DMS53 treated with DMSO at 0.1 percent for 48 hours (cell line): ENCODE measurements around the gene NAV1.

ENCODE experiments used
- DNase-seq: peaks from one replicate; lab custom pipeline; 2025; ENCODE audit not compliant: unreplicated experiment; lab: John Stamatoyannopoulos, UW

NAV1 gene

DNA sequence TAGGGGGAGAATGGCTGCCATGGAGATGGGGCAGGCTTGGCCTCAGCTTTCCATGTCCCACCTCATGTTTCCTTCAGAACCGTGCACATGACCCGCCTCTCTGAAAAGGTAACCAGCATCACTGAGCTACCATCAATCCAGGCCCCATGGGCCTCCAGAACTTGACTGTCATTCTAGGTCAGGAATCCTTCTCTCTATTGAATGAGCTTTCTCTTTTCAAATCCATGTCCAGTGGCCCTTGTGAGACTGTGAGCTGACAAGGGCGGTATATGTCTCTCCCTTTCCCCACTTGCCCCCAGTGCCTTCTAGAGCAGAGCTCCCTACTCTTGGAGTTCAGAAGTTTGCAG lies 36.4 kb upstream of the NAV1 start:
- DNase-seq: no peak

- DNase-seq: peak; percentile 64
Measured at GRCh38 chr1:201503397-201504176, 35.3 kb upstream of the NAV1 start.

GRCh38 chr1:201504179-201504631 lies 34.7 kb upstream of the NAV1 start:
- DNase-seq: no peak

GRCh38 chr1:201504799-201505502 lies 34.0 kb upstream of the NAV1 start:
- peak; percentile 96 for DNase-seq

DNA sequence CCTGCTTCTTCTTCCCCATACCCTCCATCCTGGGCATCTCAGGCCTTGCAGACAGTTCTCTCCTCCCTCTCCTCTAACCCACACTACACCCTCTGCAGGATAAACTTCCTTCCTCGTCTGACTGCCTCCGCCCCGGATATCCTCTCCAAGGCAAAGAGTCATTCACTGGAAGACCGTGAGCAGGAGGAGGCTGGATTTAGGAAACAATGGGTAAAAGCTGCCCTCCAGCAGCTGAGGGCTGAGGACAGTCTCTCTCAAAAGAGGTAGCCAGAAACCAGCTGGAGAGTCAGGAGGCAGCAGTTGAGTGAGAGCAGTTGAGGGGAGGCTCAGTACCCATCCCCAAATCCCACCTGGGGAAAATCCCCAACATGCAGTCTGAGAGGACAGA lies 33.4 kb upstream of the NAV1 start:
- peak; percentile 96 for DNase-seq

DNA sequence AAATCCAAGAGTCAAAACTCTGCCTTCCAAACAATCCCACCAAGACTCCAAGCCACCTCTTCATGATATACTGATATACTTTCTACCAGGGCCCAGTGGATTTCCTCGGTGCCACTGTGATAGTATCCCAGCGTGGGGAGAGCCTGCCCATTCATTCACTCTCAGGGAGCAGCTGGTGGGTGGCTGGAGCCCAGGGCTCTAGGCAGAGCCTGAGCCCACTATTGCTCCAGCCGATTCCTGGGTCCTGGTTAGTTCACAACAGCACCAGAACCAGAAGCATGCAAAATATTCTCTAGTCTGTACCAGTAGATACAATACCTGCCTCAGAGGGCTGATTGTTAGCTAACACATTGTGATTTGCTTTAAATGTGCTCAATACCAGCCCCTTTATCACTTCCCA lies 32.8 kb upstream of the NAV1 start:
- DNase-seq: no peak

GRCh38 chr1:201506557-201507359 lies 32.2 kb upstream of the NAV1 start, which contains the start of gene CSRP1:
Gene CSRP1, minus strand, starts transcription at chr1:201507123. Its CDS starts 10,820 bp downstream, at chr1:201496303.
- DNase-seq: peak; percentile 86

DNA sequence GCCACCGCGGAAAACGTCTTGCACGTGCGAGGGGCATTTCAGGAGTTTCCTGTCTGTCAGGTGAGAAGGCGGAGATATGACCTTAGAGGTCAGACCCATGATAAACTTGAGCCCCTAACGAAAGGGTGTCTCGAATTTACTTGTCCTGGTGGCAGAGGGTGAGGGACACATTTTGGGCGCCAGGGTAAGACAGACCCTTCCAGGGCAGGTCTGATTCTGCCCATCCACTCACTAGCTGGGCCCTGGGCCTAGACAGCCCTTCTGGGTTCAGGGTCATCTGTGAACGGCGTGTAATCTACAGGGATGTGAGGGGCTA lies 31.6 kb upstream of the NAV1 start:
- no peak for DNase-seq

- DNase-seq: no peak
Measured at GRCh38 chr1:201508809-201509208, 30.1 kb upstream of the NAV1 start.

- no peak for DNase-seq
Measured at GRCh38 chr1:201509601-201510374, 29.1 kb upstream of the NAV1 start.

- DNase-seq: no peak
Measured at GRCh38 chr1:201510734-201511133, 28.2 kb upstream of the NAV1 start.

GRCh38 chr1:201511396-201511940 lies 27.5 kb upstream of the NAV1 start:
- DNase-seq: no peak

- DNase-seq: no peak
Measured at GRCh38 chr1:201511941-201512539, 26.9 kb upstream of the NAV1 start.

DNA sequence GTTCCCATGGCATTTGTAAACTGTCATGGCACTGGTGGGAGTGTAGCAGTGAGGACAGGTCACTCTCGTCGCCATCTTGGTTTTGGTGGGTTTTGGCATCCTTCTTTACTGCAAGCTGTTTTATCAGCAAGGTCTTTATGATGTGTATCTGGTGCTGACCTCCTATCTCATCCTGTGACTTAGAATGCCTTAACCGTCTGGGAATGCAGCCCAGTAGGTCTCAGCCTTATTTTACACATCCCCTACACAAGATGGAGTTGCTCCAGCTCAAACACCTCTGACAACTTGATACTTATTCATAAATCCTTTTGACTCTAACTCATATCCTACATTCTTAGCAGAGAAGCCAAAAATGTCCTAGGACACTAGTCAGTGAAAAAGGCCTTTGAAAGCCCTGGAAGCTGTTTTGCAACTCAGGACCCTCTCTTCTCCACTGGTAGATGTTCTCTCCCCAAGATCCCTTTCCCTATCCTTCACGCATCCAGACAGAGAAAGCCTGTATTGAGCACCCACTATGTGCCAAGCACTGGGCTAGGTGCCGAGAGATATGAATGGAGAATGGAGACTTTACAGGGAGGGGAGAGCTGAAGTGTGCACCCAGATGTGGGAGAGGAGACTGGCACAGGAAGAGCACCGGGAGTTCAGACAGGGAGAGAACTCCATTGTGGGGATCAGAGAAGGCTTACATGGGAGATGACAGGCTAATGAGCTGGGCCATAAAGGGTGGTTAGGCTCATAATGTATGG lies 25.3 kb upstream of the NAV1 start:
- no peak for DNase-seq

DNA sequence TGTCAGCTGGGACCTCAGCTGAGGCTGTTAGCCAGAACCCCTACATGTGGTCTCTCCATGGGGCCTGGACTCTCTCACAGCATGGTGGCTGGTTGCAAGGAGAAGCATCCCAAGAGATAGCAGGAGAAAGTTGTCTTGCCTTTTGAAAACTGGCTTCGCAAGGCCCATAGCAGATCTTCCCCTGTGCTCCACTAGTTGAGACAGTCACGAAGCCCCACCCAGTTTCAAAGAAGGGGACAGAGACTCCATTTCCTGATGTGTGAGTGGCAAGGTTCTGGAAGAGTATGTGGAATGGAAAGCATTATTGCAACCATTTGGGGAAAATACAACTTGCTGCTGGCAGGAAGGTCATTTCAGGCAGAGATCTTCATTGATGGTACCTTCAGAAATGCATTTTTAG lies 24.5 kb upstream of the NAV1 start:
- DNase-seq: no peak

GRCh38 chr1:201515062-201515750 lies 23.7 kb upstream of the NAV1 start:
- no peak for DNase-seq

DNA sequence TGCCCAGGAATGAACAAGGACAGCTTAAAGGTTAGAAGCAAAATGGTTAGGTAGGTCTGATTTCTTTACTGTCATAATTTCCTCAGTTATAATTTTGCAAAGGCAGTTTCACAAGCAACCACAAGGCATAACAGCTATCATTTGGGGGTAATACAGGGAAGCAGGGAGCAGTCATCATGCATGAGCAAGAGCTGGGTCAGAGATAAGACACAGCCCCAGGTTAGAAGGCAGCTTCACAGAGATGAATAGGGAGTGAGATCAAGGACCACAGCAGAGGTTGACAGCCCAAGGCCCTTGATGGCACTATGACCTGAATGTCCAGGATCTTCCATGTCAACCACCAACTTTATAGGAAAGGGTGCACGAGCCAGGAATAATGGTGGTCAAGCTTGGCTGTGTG lies 23.0 kb upstream of the NAV1 start:
- DNase-seq: no peak

DNA sequence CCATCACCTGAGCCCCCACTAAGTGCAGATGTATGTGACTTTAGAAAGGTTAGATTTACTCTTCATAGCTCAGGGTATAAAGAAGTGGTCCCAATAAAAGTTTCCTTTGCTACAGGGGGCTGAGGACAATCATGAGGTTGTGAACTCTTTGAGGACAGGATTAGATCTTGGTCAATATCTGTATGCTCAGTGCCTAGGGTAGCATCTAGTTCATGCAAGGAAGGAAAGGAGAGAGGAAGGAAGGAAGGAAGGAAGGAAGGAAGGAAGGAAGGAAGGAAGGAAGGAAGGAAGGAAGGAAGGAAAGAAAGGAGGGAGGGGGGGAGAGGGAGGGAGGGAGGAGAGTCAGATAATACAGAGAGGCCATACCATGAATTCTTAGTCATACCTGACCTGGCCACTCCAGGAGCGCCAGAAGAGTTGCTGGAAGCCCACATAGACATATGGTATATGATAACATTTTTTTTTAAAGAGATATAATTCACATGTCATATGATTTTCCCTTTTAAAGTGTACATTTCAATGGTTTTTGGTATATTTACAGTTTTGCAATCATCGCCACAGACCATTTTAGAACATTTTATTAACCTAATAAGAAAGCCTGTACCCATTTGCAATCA lies 22.3 kb upstream of the NAV1 start:
- DNase-seq: no peak

GRCh38 chr1:201517631-201518030 lies 21.3 kb upstream of the NAV1 start:
- DNase-seq: no peak
